Suppressor macrophage (primary cell): ENCODE results near the gene SLC6A11.

Experiments used
- DNase-seq, 4 experiments: peaks; one replicate each; pipeline ENCODE4 v3.0.0-alpha.2; 2020 to 2022

SLC6A11 gene

DNA sequence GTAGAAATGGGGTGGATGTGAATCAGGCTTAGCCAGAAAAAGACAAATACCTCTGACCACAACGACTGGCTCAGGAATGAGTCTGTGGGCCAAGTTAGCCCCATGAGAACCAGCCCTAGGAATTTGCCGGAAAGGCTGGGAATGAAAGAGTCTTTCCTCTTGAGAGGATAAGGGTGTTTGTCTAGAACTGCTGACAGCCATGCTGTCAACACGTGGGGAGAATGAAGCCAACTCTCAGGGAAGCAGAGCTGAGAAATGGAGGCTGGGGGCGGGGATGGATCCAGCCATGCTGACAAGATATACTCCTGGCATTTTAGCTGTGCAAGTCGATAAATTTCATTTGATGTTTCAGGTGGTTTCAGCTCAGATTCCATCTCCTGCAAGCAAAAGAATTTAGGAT, 165.9 kb downstream of the SLC6A11 start:
- no peak for DNase-seq

DNA sequence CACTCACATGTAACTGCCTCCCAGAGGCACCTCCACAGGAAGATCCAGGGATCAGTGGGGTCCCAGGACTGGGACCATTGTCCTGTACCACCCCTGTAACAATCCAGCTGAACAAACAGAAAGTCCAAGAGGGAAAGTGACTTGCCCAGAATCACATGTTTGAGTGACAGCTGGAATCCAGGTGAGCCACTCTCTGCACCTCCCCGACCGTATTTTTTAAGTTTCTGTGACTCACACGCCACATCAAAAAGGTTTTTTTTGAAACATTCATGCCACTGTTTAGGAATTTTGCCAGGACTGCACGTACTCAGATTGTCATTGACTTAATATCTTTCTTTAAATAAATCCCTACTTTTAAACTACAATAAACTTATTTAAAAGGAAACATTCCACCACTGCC, 166.8 kb downstream of the SLC6A11 start:
- no peak for DNase-seq

DNA sequence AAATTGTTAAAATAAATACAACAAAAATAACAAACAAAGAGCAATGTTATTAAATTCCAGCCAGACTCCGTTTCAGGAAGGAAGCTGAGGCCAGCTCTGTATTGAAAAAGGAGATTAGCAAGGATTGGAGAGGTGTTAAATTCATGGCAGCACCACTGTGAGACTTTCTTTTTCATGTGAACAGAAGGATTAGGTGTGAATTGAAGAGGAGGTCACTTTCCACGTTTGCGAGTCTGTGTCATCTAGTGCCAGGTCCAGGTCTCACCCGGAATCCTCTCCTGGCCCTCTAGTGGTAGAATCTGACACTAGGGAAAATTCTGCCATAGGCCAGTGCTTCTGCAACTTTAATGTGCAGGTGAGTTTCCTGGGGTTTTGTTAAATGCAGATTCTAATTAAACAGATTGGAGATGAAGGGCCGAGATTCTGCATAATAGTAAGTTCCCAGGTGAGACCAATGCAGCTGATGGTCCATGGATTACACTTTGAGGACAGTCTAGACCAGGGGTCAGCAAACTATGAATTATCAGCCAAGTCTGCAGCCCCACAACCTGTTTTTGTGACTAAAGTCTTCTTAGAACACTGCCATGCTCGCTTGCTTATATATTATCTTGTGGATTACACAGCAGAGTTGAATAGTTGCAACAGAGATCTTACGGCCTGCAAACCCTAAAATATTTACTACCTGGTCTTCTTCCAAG, 167.3 kb downstream of the SLC6A11 start:
- DNase-seq = peak; percentile 21 to 54 (median 40)

DNA sequence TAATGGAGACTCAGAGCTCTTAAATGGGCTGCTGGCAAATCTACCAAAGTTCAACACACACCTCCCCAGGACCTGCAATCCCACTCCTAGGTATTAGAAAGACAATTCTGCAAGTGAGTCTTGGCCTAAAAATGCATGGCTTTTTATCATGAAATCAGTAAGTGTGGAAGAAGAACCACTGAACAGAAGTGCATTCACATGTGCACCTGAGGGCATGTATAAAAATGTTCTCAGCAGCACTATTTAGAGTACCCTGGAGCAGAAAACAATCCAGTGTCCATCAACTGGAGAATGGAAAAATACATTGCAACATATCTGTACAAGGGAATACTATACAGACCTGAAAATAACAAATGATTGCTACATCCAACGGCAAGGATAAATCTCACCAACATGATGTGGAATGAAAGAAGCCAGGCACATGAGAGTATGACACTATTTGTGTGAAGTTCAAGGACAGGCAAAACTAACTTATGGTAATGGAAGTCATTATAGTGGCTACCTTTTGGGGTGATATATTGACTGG, 168.4 kb downstream of the SLC6A11 start:
- DNase-seq = no peak

DNA sequence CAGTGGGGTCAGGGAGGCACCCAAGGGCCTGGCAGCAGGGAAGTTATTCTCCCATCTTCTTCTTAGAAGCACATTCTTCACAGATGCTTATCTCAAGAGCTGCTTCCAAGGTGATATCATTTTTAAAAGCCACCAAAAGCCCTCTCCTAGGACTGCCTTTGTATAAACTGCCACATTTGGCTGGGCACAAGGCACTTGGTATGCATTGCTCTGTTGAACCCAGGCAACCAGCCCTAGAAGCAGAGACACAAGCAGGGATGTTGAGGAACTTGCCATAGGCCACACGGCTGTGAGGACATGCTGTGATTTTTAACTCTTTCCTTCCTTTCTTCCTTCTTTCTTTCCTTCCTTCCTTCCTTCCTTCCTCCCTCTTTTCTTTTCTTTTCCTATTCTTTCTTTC, 169.2 kb downstream of the SLC6A11 start:
- no peak for DNase-seq

DNA sequence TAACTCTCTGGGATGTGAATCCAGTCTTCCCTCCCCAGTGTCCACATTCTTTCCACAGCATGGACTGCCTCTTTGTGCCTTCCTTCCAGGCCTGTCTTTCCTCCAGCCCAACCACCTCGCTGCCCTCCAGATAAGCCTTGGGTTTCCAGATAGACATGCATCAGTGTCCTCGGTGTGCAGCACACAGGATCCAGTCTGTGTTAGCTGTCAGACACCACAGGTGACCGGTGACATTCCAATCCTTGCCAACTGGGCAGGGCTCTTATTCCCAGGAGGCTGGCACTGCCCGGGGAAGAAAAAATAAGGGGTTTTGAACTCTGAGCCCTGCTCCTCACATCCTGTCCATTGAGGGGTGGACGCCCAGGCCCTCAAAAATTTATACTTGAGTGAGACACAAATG, 170.6 kb downstream of the SLC6A11 start:
- DNase-seq = no peak

DNA sequence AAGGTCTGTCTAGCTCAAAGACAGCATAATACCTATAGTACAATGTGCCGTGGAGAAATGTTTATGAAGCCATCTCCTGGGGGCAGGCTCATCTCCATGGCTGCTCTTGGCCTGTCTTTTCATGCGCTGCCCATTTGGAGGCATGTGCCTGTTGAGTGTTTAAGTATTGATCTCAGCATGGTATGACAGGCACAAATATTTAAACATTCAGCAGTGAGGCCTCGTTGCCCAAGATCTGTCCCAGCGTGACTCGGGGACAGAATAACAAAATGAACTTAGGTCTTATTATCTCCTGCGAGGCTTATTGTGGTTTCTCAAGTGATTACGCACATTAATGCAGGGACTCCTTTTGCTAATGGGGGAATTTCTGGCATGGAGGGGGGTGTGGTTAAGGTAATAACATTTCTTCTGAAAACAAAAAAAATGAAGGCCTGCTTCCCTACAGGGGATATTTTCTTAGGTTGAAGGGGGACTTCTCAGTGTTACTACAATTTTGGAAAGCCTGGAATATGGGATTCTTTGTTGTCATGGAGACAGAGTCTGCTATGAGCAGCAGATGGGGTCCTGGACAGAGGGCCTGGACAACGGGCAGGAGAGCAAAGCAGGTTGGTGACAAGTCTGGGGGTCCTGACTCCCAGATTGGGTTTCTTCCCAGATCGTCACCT, 172.1 kb downstream of the SLC6A11 start:
- no peak for DNase-seq

DNA sequence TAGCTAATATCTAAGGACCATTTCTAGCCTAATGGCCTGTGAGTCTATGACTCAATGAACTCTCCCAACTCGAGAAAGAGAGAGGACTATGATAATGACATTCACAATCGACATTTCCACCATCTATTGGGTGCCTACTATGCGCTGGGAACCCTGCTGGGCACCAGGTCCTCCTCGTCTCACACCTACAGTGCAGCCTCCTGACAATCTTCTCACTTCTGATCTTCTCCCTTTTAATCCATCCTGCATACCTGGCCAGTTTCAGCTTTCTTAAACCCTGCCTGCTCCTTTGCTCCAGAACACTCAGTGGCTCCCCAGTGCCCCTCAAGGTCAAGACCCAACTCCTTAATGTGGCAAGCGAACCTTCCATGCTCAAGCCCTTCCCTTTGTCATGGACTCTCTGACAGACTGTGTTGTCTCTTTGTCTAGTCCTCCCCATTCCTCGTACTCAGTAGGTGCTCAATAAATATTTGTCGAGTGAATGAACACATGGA, 173.0 kb downstream of the SLC6A11 start:
- DNase-seq = no peak
